ENCODE results near the gene LUC7L. TPM values are rescaled to one million over a fixed set of nuclear protein-coding genes. Genes with fewer than 3 reads are reported as not detected.

LUC7L gene
- total and polyA plus RNA-seq, 10 of the 15 experiments (the other 5 are each of a cell fraction or from before 2014, with no cell fraction given), result 2.3 to 59.6 (median 44.1) TPM

- TF ChIP-seq REST (IDR thresholded peaks at IDR 0.05; ENCODE audit: low read depth, low read length) (no peak), CEBPZ (IDR thresholded peaks at IDR 0.05; ENCODE audit: low read depth, low read length) (no peak), TCF3 (IDR thresholded peaks at IDR 0.05; ENCODE audit: borderline replicate concordance, insufficient read depth, low read depth, low read length) (no peak), EGR1 (IDR thresholded peaks at IDR 0.05; ENCODE audit: borderline replicate concordance in 1 of 2, low read depth in 2 of 2, low read length in 2 of 2) (no peak)
Observed at GRCh38 chr16:264440-264951, 35.2 kb upstream of the LUC7L start (continued).

GRCh38 chr16:263944-264343 lies 34.7 kb upstream of the LUC7L start:
- no peaks in the 10 kb centered on the region for H3K79me2 ChIP-seq (ENCODE audit: control insufficient read depth, insufficient read depth, low read length)
- FAIRE-seq (no peak), ATAC-seq (no peak), DNase-seq (ENCODE audit: low read depth, low spot score) (no peak)
- intact Hi-C loops (cut with micrococcal nuclease; ENCODE audit: unreplicated experiment), result no loop called here
- H4K20me1 ChIP-seq (ENCODE audit: control insufficient read depth, insufficient read depth), result no peaks in the 10 kb centered on the region
- H3K4me3 ChIP-seq, result no peak overlapping the region
- H3K27ac ChIP-seq (ENCODE audit: control insufficient read depth, insufficient read depth), result no peak overlapping the region
- no TSS peak for BruUV-seq (replicated peaks)
- ChIA-PET SMC1A (ENCODE audit: uncharacterized antibody, unreplicated experiment) (no interaction called here), RAD21 (ENCODE audit: unreplicated experiment) (no interaction called here), CTCF (interaction anchor here (0.6 kb wide), 1 partner anchor 166 kb away, joined by 3 read pairs; no protein-coding TSS in a partner anchor), POLR2A (no interaction called here)
- no peak overlapping the region for H3K9ac ChIP-seq (ENCODE audit: control insufficient read depth, insufficient read depth, low read length)
- in situ Hi-C loops (cut with MboI), result no loop called here
- H3K4me2 ChIP-seq (ENCODE audit: control insufficient read depth, insufficient read depth), result no peak overlapping the region
- 86% methylated on average over 17 of the region's 17 CpGs for WGBS (ENCODE audit: insufficient coverage, insufficient replicate concordance, low lambda C conversion rate, missing lambda C conversion rate)
- no peaks in the 10 kb centered on the region; a peak in 1 of 4 replicates for H3K36me3 ChIP-seq (ENCODE audit: control insufficient read depth in 2 of 2, insufficient read depth in 2 of 2, low read length in 1 of 2)
- no peaks in the 10 kb centered on the region for H3K4me1 ChIP-seq (ENCODE audit: control insufficient read depth, insufficient read depth, low read length)
- H3K27me3 ChIP-seq (replicated peaks in 1 of 2; ENCODE audit: control insufficient read depth in 2 of 2, insufficient read depth in 2 of 2, low read length in 1 of 2), result no peaks in the 10 kb centered on the region
- no peak overlapping the region for H2AFZ ChIP-seq (ENCODE audit: control insufficient read depth, low read depth, low read length)
- no peaks in the 10 kb centered on the region for H3K9me3 ChIP-seq (replicated peaks; ENCODE audit: control insufficient read depth, insufficient read depth, low read length)
- TF ChIP-seq MLLT1 (IDR thresholded peaks at IDR 0.05), result no peak
